HG02642 (cell line): ENCODE results near the gene WNT2.

Experiments
- ATAC-seq: cut with Tn5 transposase; IDR thresholded peaks from one replicate; pipeline ENCODE4 v1.9.1; 2021; ENCODE audit warnings: mild to moderate bottlenecking; ENCODE audit not compliant: unreplicated experiment, poor library complexity

Gene WNT2

DNA sequence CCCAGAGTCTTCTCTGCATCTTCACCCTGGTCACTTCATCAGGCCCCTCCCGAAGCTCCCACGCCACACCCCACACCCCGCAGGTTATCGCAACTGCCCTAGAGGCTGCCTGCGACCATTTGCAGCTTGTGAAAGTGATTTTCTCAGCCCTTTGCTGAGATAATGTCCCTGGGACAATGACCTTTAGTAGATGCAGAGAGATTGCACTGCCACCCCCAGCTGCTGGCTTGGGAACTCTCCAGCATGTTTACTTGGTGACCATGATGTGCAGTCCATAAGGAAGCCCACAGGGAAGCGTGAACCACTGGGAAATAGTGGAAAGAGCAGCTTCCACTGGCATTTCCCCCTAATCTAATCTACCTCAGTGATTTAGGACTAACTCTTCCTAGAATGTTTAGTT, 97.3 kb downstream of the WNT2 start:
- no peak for ATAC-seq
